Calu3 (cell line): Measurements from ENCODE around the gene IFT88. TPM values are rescaled to one million over a fixed set of nuclear protein-coding genes. Genes with fewer than 3 reads are reported as not detected.

ENCODE experiments used
- BruUV-seq: library from RNA; stranded (reverse); fragments of 400-500 nt; replicated peaks from 2 replicates; lab custom pipeline; 2021; lab: Mats Ljungman, UMichigan
- CTCF ChIA-PET: fragments of 300-600 bp; sonication (Branson Sonifier 250); formaldehyde crosslinking; loops from one replicate; lab custom pipeline; 2022; ENCODE audit warnings: antibody characterized with exemption; lab: Charles Lee
- DNase-seq: peaks from one replicate; pipeline ENCODE4 v3.0.0; 2022
- H3K27ac Mint-ChIP-seq: one replicate; pipeline ENCODE4 v1.8.0; 2022; ENCODE audit warnings: mixed read lengths; ENCODE audit not compliant: unreplicated experiment
- H3K27me3 Mint-ChIP-seq: one replicate; pipeline ENCODE4 v1.8.0; 2022; ENCODE audit warnings: mixed read lengths; ENCODE audit not compliant: unreplicated experiment
- H3K36me3 Mint-ChIP-seq: one replicate; pipeline ENCODE4 v1.8.0; 2022; ENCODE audit warnings: mild to moderate bottlenecking, moderate library complexity, mixed read lengths; ENCODE audit not compliant: insufficient read depth, unreplicated experiment
- H3K4me1 Mint-ChIP-seq: one replicate; pipeline ENCODE4 v1.8.0; 2022; ENCODE audit warnings: mild to moderate bottlenecking, low read depth, mixed read lengths; ENCODE audit not compliant: unreplicated experiment
- H3K4me3 Mint-ChIP-seq: one replicate; pipeline ENCODE4 v1.8.0; 2022; ENCODE audit warnings: mild to moderate bottlenecking, low read depth, moderate library complexity, mixed read lengths; ENCODE audit not compliant: unreplicated experiment
- H3K9me3 Mint-ChIP-seq: one replicate; pipeline ENCODE4 v1.8.0; 2022; ENCODE audit warnings: low read depth, mixed read lengths; ENCODE audit not compliant: unreplicated experiment
- intact Hi-C: fragments of 100-400 bp; cut with micrococcal nuclease; formaldehyde crosslinking; loops from one replicate; pipeline ENCODE4 v1.10.0; 2022; ENCODE audit not compliant: unreplicated experiment
- total RNA-seq: library from RNA; stranded (reverse); gene quantifications from 2 replicates; pipeline ENCODE4 v1.2.3, GENCODE V29; 2022
- TF ChIP-seq, protein P1 (sequence below): fragments of 200-600 bp; IDR thresholded peaks from one replicate; pipeline ENCODE4 v1.8.0; 2022; ENCODE audit warnings: antibody characterized with exemption; ENCODE audit not compliant: unreplicated experiment

IFT88 gene
- total RNA-seq, 1 experiment from 2014 or later: 13.6 TPM

- BruUV-seq: no TSS peak
- Mint-ChIP-seq H3K4me1 (no peaks in the 10 kb centered on the region), H3K27me3 (no peaks in the 10 kb centered on the region), H3K9me3 (peaks cover 3% of the 10 kb centered on the region), H3K4me3 (no peak overlapping the region), H3K27ac (no peak overlapping the region), H3K36me3 (no peaks in the 10 kb centered on the region)
- intact Hi-C loops: no loop called here
- CTCF ChIA-PET: no interaction called here
- no peak for DNase-seq
- TF ChIP-seq, protein P1, sequence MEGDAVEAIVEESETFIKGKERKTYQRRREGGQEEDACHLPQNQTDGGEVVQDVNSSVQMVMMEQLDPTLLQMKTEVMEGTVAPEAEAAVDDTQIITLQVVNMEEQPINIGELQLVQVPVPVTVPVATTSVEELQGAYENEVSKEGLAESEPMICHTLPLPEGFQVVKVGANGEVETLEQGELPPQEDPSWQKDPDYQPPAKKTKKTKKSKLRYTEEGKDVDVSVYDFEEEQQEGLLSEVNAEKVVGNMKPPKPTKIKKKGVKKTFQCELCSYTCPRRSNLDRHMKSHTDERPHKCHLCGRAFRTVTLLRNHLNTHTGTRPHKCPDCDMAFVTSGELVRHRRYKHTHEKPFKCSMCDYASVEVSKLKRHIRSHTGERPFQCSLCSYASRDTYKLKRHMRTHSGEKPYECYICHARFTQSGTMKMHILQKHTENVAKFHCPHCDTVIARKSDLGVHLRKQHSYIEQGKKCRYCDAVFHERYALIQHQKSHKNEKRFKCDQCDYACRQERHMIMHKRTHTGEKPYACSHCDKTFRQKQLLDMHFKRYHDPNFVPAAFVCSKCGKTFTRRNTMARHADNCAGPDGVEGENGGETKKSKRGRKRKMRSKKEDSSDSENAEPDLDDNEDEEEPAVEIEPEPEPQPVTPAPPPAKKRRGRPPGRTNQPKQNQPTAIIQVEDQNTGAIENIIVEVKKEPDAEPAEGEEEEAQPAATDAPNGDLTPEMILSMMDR: no peak
These were observed 16.9 kb downstream of the IFT88 start for GRCh38 chr13:20583803-20584293.

- Mint-ChIP-seq H3K27ac (no peak overlapping the region), H3K27me3 (no peaks in the 10 kb centered on the region), H3K36me3 (no peaks in the 10 kb centered on the region), H3K4me3 (no peak overlapping the region), H3K4me1 (no peaks in the 10 kb centered on the region), H3K9me3 (peaks cover 3% of the 10 kb centered on the region)
- no peak for DNase-seq
- intact Hi-C loops: no loop called here
- CTCF ChIA-PET: interaction anchor here (0.5 kb wide), 1 partner anchor 874 kb away, joined by 4 read pairs; no protein-coding TSS in a partner anchor
- no TSS peak for BruUV-seq
- TF ChIP-seq, protein P1: no peak
These were observed 18.4 kb downstream of the IFT88 start for GRCh38 chr13:20585371-20585770.

GRCh38 chr13:20588529-20589110, 21.7 kb downstream of the IFT88 start:
- TF ChIP-seq, protein P1: no peak
- H3K27ac Mint-ChIP-seq: no peak overlapping the region
- H3K4me1 Mint-ChIP-seq: no peaks in the 10 kb centered on the region
- H3K36me3 Mint-ChIP-seq: no peaks in the 10 kb centered on the region
- no peak overlapping the region for H3K4me3 Mint-ChIP-seq
- DNase-seq: no peak
- H3K9me3 Mint-ChIP-seq: peaks cover 3% of the 10 kb centered on the region
- CTCF ChIA-PET: no interaction called here
- no TSS peak for BruUV-seq
- intact Hi-C loops: no loop called here
- no peaks in the 10 kb centered on the region for H3K27me3 Mint-ChIP-seq

GRCh38 chr13:20590561-20590960, 23.6 kb downstream of the IFT88 start:
- no TSS peak for BruUV-seq

More at GRCh38 chr13:20590561-20590960, 23.6 kb downstream of the IFT88 start:
- H3K27ac Mint-ChIP-seq: no peak overlapping the region
- H3K9me3 Mint-ChIP-seq: no peaks in the 10 kb centered on the region
- no peak for DNase-seq
- H3K36me3 Mint-ChIP-seq: no peaks in the 10 kb centered on the region
- CTCF ChIA-PET: no interaction called here
- intact Hi-C loops: no loop called here
- TF ChIP-seq, protein P1: no peak
- no peaks in the 10 kb centered on the region for H3K4me1 Mint-ChIP-seq
- no peaks in the 10 kb centered on the region for H3K27me3 Mint-ChIP-seq
- no peak overlapping the region for H3K4me3 Mint-ChIP-seq
